Cardiac fibroblast (primary cell): ENCODE results near the gene MTX1.
A peak's percentile ranks its signal among the peaks of the same experiment; 100 is the strongest.

Source experiments
- DNase-seq, 2 donors: peaks; one replicate each; pipeline versions ENCODE4 v3.0.0 to v3.0.0-alpha.2; 2010; ENCODE audit warnings: low read depth in 2 of 2
- H3K4me3 ChIP-seq, 2 donors: replicated peaks in 1 of 2; 1 replicate in 1 of 2; 2 replicates in 1 of 2; pipeline ENCODE4 v1.5.1; 2011; ENCODE audit warnings: low read depth in 2 of 2, low read length in 2 of 2, mild to moderate bottlenecking in 2 of 2, moderate library complexity in 1 of 2
- TF ChIP-seq, protein P1 (sequence below): IDR thresholded peaks from one replicate; pipeline ENCODE4 v1.5.1; 2011; ENCODE audit warnings: low read depth, mild to moderate bottlenecking, low read length, inconsistent platforms

Gene MTX1

DNA sequence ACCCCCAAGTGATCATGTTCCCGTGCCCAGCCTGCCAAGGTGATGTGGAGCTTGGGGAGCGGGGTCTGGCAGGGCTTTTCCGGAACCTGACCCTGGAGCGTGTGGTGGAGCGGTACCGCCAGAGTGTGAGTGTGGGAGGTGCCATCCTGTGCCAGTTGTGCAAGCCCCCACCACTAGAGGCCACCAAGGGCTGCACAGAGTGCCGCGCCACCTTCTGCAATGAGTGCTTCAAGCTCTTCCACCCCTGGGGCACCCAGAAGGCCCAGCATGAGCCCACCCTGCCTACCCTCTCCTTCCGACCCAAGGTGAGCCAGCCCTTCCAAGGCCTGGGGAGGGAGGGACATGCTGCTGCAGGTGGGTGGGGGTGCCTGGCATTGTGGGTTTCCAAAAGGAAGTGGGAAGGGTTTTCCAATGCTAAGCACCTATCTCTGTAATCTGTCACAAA lies 32.5 kb upstream of the MTX1 start:
- H3K4me3 ChIP-seq = no peak overlapping the region
- TF ChIP-seq, protein P1, sequence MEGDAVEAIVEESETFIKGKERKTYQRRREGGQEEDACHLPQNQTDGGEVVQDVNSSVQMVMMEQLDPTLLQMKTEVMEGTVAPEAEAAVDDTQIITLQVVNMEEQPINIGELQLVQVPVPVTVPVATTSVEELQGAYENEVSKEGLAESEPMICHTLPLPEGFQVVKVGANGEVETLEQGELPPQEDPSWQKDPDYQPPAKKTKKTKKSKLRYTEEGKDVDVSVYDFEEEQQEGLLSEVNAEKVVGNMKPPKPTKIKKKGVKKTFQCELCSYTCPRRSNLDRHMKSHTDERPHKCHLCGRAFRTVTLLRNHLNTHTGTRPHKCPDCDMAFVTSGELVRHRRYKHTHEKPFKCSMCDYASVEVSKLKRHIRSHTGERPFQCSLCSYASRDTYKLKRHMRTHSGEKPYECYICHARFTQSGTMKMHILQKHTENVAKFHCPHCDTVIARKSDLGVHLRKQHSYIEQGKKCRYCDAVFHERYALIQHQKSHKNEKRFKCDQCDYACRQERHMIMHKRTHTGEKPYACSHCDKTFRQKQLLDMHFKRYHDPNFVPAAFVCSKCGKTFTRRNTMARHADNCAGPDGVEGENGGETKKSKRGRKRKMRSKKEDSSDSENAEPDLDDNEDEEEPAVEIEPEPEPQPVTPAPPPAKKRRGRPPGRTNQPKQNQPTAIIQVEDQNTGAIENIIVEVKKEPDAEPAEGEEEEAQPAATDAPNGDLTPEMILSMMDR = no peak
- no peak for DNase-seq

DNA sequence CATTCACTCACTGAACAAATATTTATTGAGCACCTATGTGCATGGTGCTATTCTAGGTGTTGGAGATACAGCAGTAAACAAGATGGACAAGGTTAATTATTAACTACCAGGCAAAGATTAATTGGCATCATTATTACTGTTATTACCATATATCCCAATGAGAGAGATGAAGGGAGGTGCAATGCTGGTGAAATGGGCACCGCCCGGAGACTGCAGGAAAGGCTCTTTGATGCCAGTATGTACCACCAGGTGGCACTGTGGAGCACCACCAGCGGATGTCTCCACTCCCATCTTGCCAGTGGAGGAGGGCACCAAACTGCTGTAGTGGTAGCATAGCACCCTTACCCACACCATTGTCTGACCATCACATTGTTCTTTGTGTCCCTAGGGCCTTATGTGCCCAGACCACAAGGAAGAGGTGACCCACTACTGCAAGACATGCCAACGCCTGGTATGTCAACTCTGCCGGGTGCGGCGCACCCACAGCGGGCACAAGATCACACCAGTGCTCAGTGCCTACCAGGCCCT lies 31.9 kb upstream of the MTX1 start:
- TF ChIP-seq, protein P1 = peak; percentile 93
- H3K4me3 ChIP-seq = no peak overlapping the region
- DNase-seq = peak; percentile 78 to 80

DNA sequence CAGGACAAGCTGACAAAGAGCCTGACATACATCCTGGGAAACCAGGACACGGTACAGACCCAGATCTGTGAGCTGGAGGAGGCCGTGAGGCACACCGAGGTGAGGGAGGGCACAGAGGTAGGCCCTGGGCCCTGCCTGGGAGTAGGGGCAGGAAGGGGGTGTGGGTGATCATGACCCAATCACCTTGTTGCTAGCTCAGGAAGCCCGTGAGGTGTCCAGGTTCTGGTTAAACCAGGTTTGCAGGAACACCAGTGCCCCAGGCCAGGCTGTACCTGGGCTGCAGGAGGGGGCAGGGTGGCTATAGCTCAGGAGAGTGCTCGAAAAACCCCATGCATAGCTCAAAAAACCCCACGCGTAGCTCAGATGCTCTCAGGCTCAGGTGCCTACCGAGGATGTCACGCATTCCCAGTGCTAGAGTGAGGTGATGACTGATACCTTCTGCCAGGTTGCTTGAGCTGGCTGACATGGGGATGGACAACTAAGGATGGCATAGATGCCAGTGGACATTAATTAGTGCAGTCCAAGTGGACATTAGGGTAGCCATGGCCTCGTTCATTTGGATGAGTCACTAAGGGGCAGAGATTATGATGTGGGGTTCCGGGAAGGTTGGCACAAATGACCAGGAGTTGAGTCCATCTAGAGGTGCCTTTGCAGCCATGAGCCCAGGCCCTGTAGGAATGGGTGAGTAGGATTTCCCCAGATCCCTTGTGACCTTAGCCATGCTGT lies 31.1 kb upstream of the MTX1 start:
- no peak overlapping the region for H3K4me3 ChIP-seq
- TF ChIP-seq, protein P1 = no peak
- DNase-seq = no peak

DNA sequence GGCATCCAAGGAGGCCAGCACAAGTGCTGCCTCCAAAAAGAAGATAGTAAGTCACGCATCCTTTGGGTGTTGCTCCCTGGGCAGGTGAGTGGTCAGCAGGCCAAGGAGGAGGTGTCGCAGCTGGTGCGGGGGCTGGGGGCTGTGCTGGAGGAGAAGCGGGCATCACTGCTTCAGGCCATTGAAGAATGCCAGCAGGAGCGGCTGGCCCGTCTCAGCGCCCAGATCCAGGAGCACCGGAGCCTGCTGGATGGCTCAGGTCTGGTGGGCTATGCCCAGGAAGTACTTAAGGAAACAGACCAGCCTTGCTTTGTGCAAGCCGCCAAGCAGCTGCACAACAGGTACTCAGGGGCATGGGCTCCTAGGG lies 30.6 kb upstream of the MTX1 start:
- DNase-seq = no peak
- TF ChIP-seq, protein P1 = no peak
- no peak overlapping the region for H3K4me3 ChIP-seq

DNA sequence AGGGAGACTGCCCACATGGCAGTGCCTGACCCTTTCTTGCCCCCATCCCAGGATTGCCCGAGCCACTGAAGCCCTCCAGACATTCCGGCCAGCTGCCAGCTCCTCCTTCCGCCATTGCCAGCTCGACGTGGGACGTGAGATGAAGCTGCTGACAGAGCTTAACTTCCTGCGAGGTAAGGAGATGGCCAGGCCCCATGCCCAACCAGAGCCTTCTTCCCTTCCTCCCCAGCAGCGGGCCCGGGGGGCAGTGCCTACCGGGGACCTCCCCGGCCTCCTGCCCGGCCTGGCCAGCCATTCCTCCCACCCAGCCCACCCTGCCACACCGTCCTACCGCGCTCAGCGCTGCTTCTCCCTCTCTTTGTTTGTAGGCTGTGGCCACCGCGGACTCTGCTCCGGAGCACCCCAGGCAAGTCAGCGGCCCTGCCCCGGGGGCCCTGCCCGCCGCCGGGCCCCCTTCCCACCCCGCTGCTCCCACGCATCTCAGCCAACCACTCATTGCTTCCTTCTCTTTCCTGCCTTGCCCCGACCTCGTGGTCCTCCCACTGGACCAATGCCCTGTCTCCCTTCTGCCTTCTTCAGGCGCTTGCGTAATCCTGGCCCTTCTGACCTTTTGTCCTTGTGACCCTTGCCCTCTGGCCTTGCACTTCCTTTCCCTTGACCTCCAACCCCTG lies 29.9 kb upstream of the MTX1 start:
- TF ChIP-seq, protein P1 = no peak
- DNase-seq = no peak
- H3K4me3 ChIP-seq = no peak overlapping the region

DNA sequence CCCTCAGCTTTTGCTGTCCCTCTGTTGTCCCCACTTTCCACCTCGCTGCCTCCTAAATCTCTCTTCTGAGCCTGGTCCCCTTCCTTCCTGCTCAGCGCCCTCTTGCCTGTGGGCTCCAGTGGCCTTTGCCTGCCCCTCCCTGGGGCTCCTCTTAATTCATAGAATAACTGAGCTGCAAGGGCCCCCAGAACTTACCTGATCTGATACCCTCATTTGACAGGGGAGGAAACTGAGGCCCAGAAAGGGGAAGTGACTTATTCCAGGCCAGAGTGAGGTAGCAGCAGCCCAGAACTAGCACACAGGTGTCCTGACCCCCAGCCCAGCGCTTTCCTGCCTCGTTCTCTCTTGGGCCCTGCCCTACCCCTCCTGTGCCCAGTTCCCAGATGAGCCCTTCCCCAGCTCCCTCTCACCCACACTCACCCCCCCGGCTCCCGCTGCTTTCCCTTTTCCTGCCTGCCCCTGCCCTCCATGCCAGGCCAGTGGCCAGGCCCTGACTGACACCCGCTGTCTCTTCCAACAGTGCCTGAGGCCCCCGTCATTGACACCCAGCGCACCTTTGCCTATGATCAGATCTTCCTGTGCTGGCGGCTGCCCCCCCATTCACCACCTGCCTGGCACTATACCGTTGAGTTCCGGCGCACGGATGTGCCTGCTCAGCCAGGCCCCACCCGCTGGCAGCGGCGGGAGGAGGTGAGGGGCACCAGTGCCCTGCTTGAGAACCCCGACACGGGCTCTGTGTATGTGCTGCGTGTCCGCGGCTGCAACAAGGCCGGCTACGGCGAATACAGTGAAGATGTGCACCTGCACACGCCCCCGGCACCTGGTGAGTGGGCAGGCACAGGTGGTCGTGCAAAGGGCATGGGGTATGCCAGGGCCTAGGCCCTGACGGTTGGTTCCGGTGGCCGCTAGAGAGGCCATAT lies 29.1 kb upstream of the MTX1 start:
- TF ChIP-seq, protein P1 = no peak
- DNase-seq = no peak
- no peak overlapping the region for H3K4me3 ChIP-seq
